Loucy (cell line): ENCODE measurements around the gene MTX3.

ENCODE experiments used
- EZH2phosphoT487 ChIP-seq: fragments of 200-600 bp; IDR thresholded peaks from 2 replicates; pipeline ENCODE4 v1.6.1; 2018; ENCODE audit warnings: antibody characterized with exemption, mild to moderate bottlenecking, moderate library complexity, borderline replicate concordance
- TF ChIP-seq, protein P1 (sequence below): fragments of 200-600 bp; sonication (generic); conservative IDR thresholded peaks from 2 replicates; pipeline ENCODE4 v1.5.1; 2014; ENCODE audit warnings: mild to moderate bottlenecking, antibody characterized with exemption, low read length

DNA sequence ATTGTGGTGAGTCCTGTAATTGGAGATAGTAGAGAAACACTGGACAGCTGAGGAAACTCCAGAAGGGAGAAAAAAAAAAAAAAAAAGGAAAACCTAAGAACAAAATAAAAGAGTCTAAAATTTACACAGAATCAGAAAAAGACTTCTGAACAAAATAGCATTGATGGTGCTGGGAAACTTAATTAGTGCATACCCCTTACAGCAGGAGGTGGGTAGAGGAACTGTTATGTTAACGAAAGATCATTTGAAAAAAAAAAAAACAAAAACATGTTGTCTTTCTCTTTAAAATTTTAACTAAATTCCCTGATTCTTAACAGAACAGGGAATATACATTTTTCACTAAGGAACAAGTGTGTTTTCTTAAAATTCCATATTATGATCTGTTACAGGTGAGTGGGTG is 11.6 kb upstream of the MTX3 start:
- TF ChIP-seq, protein P1, sequence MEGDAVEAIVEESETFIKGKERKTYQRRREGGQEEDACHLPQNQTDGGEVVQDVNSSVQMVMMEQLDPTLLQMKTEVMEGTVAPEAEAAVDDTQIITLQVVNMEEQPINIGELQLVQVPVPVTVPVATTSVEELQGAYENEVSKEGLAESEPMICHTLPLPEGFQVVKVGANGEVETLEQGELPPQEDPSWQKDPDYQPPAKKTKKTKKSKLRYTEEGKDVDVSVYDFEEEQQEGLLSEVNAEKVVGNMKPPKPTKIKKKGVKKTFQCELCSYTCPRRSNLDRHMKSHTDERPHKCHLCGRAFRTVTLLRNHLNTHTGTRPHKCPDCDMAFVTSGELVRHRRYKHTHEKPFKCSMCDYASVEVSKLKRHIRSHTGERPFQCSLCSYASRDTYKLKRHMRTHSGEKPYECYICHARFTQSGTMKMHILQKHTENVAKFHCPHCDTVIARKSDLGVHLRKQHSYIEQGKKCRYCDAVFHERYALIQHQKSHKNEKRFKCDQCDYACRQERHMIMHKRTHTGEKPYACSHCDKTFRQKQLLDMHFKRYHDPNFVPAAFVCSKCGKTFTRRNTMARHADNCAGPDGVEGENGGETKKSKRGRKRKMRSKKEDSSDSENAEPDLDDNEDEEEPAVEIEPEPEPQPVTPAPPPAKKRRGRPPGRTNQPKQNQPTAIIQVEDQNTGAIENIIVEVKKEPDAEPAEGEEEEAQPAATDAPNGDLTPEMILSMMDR = no peak
- TF ChIP-seq EZH2phosphoT487 = no peak
